ENCODE results near the gene LSM10.

LSM10 gene

GRCh38 chr1:36383240-36383639 is 14.5 kb downstream of the LSM10 start:
- DNase-seq (ENCODE audit: low read depth, low spot score): no peak

- DNase-seq (ENCODE audit: low read depth, low spot score): no peak
Measured at GRCh38 chr1:36382669-36383068, 15.0 kb downstream of the LSM10 start.

- DNase-seq (ENCODE audit: low read depth, low spot score): no peak
Measured at GRCh38 chr1:36382231-36382630, 15.5 kb downstream of the LSM10 start.

- DNase-seq (ENCODE audit: low read depth, low spot score): no peak
Measured at GRCh38 chr1:36381405-36381804, 16.3 kb downstream of the LSM10 start.

- DNase-seq (ENCODE audit: low read depth, low spot score): no peak
Measured at GRCh38 chr1:36380782-36381181, 16.9 kb downstream of the LSM10 start.

GRCh38 chr1:36380143-36380619 is 17.5 kb downstream of the LSM10 start:
- no peak for DNase-seq (ENCODE audit: low read depth, low spot score)

GRCh38 chr1:36377791-36378492 is 19.8 kb downstream of the LSM10 start:
- DNase-seq (ENCODE audit: low read depth, low spot score): no peak

GRCh38 chr1:36372617-36373016 is 25.1 kb downstream of the LSM10 start:
- DNase-seq (ENCODE audit: low read depth, low spot score): peak; percentile 27

GRCh38 chr1:36369061-36369861 is 28.4 kb downstream of the LSM10 start:
- DNase-seq (ENCODE audit: low read depth, low spot score): peak; percentile 85

GRCh38 chr1:36367798-36368197 is 29.9 kb downstream of the LSM10 start:
- DNase-seq (ENCODE audit: low read depth, low spot score): no peak

- no peak for DNase-seq (ENCODE audit: low read depth, low spot score)
Measured at GRCh38 chr1:36367066-36367465, 30.6 kb downstream of the LSM10 start.

GRCh38 chr1:36366091-36366661 is 31.5 kb downstream of the LSM10 start:
- DNase-seq (ENCODE audit: low read depth, low spot score): peak; percentile 26

- peak; percentile 35 for DNase-seq (ENCODE audit: low read depth, low spot score)
Measured at GRCh38 chr1:36365381-36365780, 32.3 kb downstream of the LSM10 start.

GRCh38 chr1:36359911-36360550 is 37.7 kb downstream of the LSM10 start:
- no peak for DNase-seq (ENCODE audit: low read depth, low spot score)

GRCh38 chr1:36359383-36359782 is 38.3 kb downstream of the LSM10 start:
- DNase-seq (ENCODE audit: low read depth, low spot score): no peak

GRCh38 chr1:36358514-36359084 is 39.1 kb downstream of the LSM10 start:
- no peak for DNase-seq (ENCODE audit: low read depth, low spot score)

GRCh38 chr1:36355811-36356210 is 41.9 kb downstream of the LSM10 start:
- no peak for DNase-seq (ENCODE audit: low read depth, low spot score)

- DNase-seq (ENCODE audit: low read depth, low spot score): no peak
Measured at GRCh38 chr1:36354486-36354885, 43.2 kb downstream of the LSM10 start.

GRCh38 chr1:36352910-36353878 is 44.5 kb downstream of the LSM10 start:
- peak; percentile 83 for DNase-seq (ENCODE audit: low read depth, low spot score)

GRCh38 chr1:36352125-36352909 is 45.4 kb downstream of the LSM10 start:
- no peak for DNase-seq (ENCODE audit: low read depth, low spot score)

Data from astrocyte of the hippocampus (primary cell).